GM20000 (cell line): ENCODE measurements around the gene TBC1D5.
"Not testable (repeated sequence)": the region's sequence is repeated elsewhere in the genome, so short reads cannot be mapped to it uniquely, and the experiment has no call there.

Source experiments
- DNase-seq: peaks from one replicate; pipeline ENCODE4 v3.0.0; 2012; ENCODE audit warnings: low spot score
- TF ChIP-seq, protein P1 (sequence below): IDR thresholded peaks from 2 replicates; pipeline ENCODE4 v1.5.1; 2012; ENCODE audit warnings: mild to moderate bottlenecking, control low read depth; ENCODE audit errors: extremely low read depth, missing control alignments

TBC1D5 gene

DNA sequence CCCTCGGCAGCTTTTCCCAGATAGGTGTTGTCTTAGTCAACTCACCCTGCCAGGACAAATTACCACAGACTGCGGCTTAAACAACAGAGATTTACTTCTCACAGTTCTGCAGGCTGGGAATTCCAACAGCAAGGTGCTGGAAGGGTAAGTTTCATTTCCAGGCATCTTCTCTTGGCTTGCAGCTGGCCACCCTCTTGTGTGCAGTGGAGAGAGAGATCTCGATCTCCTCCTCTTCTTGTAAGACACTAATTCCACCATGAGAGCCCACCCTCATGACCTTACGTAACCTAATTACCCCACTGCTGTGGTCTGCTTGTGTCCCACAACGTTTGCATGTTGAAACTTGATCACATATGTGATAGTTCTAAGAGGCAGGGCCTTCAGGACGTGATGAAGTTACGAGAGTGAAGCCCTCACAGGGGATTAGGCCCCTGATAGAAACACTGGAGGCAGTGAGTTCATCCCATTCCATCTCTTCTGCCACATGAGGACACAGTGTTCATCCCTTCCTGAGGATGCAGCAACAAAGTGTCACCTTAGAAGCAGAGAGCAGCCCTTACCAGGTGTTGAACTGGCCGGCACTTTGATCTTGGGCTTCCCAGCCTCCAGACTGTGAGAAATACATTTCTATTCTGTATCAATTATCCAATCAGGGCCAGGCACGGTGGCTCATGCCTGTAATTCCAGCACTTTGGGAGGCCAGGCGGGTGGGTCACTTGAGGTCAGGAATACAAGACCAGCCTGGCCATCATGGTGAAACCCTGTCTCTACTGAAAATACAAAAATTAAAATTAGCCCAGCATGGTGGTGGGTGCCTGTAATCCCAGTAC is 609.9 kb downstream of the TBC1D5 start:
- DNase-seq = no peak
- TF ChIP-seq, protein P1, sequence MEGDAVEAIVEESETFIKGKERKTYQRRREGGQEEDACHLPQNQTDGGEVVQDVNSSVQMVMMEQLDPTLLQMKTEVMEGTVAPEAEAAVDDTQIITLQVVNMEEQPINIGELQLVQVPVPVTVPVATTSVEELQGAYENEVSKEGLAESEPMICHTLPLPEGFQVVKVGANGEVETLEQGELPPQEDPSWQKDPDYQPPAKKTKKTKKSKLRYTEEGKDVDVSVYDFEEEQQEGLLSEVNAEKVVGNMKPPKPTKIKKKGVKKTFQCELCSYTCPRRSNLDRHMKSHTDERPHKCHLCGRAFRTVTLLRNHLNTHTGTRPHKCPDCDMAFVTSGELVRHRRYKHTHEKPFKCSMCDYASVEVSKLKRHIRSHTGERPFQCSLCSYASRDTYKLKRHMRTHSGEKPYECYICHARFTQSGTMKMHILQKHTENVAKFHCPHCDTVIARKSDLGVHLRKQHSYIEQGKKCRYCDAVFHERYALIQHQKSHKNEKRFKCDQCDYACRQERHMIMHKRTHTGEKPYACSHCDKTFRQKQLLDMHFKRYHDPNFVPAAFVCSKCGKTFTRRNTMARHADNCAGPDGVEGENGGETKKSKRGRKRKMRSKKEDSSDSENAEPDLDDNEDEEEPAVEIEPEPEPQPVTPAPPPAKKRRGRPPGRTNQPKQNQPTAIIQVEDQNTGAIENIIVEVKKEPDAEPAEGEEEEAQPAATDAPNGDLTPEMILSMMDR = no peak

DNA sequence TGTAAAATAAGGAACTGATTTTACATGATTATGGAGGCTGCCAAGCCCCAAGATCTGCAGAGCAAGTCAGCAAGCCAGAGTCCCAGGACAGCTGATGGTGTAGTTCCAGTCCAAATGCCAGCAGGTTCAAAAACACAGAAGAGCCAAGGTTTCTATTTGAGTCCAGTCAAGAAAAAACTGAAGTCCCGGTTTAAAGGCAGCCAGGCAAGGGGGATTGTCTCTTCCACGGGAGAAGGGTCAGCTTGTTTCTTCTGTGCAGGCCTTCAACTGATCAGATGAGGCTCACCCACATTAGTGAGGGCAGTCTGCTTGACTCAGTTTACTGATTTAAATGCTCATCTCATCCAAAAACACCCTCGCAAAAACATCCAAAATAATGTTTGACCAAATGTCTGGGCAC is 611.5 kb downstream of the TBC1D5 start:
- no peak for DNase-seq
- TF ChIP-seq, protein P1 = no peak

DNA sequence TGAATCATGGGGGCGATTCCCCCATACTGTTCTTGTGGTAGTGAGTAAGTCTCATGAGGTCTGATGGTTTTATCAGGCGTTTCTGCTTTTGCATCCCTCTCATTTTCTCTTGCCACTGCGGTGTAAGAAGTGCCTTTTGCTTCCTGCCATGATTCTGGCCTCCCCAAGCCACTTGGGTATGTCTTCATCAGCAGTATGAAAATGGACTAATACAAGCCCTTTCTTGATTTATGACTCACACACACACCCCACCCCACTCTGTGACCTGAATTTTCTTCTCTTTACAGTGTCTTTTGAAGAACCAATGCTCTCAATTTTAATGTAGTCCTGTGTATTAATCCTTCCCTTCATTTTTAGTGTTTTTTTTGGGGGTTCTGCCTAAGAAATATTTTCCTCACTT is 612.9 kb downstream of the TBC1D5 start:
- no peak for DNase-seq
- TF ChIP-seq, protein P1 = no peak

DNA sequence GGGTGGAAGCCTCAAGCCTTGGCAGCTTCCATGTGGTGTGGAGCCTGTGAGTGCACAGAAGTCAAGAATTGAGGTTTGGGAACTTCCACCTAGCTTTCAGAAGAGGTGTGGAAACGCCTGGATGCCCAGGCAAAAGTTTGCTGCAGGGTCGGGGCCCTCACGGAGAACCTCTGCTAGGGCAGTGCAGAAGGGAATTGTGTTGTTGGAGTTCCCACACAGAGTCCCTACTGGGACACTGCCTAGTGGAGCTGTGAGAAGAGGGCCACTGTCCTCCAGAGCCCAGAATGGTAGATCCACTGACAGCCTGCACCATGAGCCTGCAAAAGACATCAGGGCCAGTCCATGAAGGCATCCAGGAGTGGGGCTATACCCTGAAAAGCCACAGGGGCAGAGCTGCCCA is 613.8 kb downstream of the TBC1D5 start:
- not testable (repeated sequence) for DNase-seq

DNA sequence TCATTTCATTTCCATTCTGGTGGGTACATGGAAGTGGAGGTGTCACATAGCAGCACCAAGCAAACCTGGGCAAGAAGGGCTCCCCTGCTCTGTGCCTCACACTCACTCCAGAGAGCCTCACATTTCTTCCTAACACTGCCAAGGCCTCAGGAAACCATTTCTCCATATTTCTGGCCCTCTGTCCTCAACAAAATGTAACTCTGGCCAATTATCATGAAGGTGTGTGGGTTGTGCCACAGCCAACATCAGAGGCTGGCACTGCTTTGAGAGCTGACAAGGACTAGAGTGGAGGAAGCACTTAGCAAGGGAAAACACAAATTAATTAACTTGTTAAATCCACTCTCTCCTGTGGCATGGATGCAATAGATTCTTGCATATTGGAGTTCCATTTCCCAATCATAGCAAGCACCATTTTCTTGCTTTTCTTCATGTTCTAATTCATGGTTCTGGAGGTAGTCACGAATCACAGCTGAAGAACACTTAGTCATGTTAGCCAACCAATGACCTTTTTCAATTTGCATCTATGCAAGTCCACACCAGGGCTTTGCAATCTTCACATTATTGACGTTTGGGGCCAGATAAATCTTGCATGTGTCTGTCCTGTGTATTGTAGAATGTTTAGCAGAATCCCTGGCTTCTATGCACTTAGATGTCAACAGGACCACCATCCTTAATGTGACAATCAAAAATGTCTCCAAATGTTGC is 616.5 kb downstream of the TBC1D5 start:
- no peak for DNase-seq
- TF ChIP-seq, protein P1 = no peak

DNA sequence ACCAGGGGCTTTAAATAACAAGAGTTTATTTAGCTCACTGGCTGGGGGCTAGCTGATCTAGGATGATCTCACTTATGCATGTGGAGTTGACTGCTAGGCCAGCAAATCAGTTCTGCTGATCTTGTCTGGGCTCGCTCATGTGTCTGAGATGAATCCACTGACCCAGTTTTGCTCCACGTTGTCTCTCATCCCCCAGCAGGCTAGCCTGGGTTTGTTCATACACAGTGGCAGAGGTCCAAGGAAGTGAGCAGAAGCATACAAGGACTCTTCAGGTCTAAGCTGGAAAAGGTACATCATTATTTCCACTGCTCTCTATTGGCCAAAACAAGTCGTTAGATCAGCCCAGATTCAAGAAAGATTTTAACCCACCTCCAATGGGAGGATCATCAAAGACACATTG is 619.7 kb downstream of the TBC1D5 start:
- no peak for DNase-seq
- TF ChIP-seq, protein P1 = no peak

DNA sequence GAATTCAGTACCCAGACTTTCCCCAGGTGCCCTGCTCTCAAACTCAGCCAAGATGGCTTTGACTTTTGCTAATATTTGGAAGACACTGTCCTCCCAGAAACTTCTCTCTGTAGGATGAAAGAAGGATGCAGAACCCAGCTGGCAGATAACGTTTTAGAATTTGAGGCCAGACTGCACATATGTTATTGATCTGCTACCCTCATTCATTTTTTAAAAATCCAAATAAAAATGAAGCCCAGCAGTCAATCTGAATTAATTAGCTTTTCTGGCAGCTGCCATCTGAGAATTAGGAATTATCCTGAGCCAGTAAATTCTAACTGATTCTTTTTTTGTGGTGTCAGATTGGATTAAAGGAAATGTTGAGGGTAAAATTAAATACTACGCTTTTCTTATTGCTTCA is 621.1 kb downstream of the TBC1D5 start:
- TF ChIP-seq, protein P1 = no peak
- no peak for DNase-seq

DNA sequence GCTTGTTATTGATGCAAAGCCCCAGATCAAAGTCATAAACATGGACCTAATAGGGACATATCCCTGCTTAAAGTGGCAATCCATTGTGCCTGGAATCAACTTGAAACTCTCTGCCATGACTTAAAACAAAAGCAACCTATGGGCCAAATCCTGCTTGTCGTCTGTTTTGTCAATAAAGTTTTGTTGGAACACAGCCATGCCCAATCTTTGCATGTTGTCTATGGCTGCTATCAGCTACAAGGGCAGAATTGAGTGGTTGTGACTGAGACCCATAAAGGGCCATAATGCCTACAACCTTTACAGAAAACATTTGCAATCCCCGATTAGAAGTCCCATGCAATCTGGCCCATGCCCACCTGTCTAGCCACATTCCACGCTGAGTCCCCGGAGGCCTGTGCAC is 622.3 kb downstream of the TBC1D5 start:
- no peak for DNase-seq
- TF ChIP-seq, protein P1 = no peak
